Glutamatergic neuron (in vitro differentiated cells): ENCODE results near the gene PGAP6. TPM values are rescaled to one million over a fixed set of nuclear protein-coding genes. Genes with fewer than 3 reads are reported as not detected.

ENCODE experiments used
- DNase-seq: peaks from one replicate; pipeline ENCODE4 v3.0.0; 2022
- H3K27ac Mint-ChIP-seq: one replicate; pipeline ENCODE4 v1.8.0; 2020; ENCODE audit warnings: mild to moderate bottlenecking, mixed read lengths, inconsistent platforms; ENCODE audit not compliant: unreplicated experiment
- H3K27me3 Mint-ChIP-seq: one replicate; pipeline ENCODE4 v1.8.0; 2020; ENCODE audit warnings: mild to moderate bottlenecking, moderate library complexity, mixed read lengths, inconsistent platforms; ENCODE audit not compliant: unreplicated experiment
- H3K36me3 Mint-ChIP-seq: one replicate; pipeline ENCODE4 v1.8.0; 2020; ENCODE audit warnings: mild to moderate bottlenecking, mixed read lengths, inconsistent platforms; ENCODE audit not compliant: unreplicated experiment
- H3K4me1 Mint-ChIP-seq: one replicate; pipeline ENCODE4 v1.8.0; 2020; ENCODE audit warnings: mild to moderate bottlenecking, low read depth, mixed read lengths, inconsistent platforms; ENCODE audit not compliant: unreplicated experiment
- H3K4me3 Mint-ChIP-seq: one replicate; pipeline ENCODE4 v1.8.0; 2020; ENCODE audit warnings: mild to moderate bottlenecking, mixed read lengths, inconsistent platforms; ENCODE audit not compliant: unreplicated experiment
- H3K9me3 Mint-ChIP-seq: one replicate; pipeline ENCODE4 v1.8.0; 2020; ENCODE audit warnings: mild to moderate bottlenecking, moderate library complexity, mixed read lengths, inconsistent platforms; ENCODE audit not compliant: unreplicated experiment
- total RNA-seq: library from RNA; stranded (reverse); fragmentation: NEBNext Ultra II Directional; extraction: Animal tissue kit (Norgen Biotek cat#: 25700); gene quantifications from one replicate; pipeline ENCODE4 v1.2.1, GENCODE V29; 2021; ENCODE audit not compliant: unreplicated experiment
- TF ChIP-seq, protein P1 (sequence below): fragments of 200-600 bp; sonication (generic); IDR thresholded peaks from one replicate; pipeline ENCODE4 v1.5.0; 2021; ENCODE audit not compliant: partially characterized antibody, unreplicated experiment

The PGAP6 gene
- total RNA-seq, 1 donor from 2014 or later = 54.5 TPM

DNA sequence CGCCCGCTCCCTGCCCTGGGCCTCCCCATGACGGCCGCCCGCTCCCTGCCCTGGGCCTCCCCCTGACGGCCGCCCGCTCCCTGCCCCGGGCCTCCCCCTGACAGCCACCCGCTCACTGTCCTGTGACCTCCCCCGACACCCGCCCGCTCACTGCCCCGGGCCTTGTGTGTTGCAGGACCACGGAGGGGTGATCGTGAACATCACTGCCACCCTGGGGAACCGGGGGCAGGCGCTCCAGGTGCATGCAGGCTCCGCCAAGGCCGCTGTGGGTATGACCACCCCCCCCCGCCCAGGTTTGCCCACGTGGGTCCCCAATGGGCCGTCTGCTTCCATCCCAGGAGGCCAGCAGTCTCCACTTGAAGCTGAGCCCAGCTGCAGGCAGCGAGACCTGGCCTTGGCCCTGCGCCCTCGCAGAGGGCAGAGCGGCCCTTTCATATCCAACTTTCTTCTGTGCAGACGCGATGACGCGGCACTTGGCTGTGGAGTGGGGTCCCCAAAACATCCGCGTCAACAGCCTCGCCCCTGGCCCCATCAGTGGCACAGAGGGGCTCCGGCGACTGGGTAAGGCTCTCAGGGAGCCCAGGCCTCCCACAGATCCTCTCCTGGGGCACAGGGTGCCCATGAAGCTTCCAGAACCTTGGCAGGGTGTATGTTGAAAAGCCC, 28.9 kb upstream of the PGAP6 start:
- Mint-ChIP-seq H3K36me3 (no peaks in the 10 kb centered on the region), H3K4me3 (no peak overlapping the region), H3K4me1 (peaks cover 5% of the 10 kb centered on the region), H3K27ac (no peak overlapping the region), H3K9me3 (peaks cover 3% of the 10 kb centered on the region), H3K27me3 (no peaks in the 10 kb centered on the region)
- no peak for DNase-seq
- TF ChIP-seq, protein P1, sequence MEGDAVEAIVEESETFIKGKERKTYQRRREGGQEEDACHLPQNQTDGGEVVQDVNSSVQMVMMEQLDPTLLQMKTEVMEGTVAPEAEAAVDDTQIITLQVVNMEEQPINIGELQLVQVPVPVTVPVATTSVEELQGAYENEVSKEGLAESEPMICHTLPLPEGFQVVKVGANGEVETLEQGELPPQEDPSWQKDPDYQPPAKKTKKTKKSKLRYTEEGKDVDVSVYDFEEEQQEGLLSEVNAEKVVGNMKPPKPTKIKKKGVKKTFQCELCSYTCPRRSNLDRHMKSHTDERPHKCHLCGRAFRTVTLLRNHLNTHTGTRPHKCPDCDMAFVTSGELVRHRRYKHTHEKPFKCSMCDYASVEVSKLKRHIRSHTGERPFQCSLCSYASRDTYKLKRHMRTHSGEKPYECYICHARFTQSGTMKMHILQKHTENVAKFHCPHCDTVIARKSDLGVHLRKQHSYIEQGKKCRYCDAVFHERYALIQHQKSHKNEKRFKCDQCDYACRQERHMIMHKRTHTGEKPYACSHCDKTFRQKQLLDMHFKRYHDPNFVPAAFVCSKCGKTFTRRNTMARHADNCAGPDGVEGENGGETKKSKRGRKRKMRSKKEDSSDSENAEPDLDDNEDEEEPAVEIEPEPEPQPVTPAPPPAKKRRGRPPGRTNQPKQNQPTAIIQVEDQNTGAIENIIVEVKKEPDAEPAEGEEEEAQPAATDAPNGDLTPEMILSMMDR = no peak

DNA sequence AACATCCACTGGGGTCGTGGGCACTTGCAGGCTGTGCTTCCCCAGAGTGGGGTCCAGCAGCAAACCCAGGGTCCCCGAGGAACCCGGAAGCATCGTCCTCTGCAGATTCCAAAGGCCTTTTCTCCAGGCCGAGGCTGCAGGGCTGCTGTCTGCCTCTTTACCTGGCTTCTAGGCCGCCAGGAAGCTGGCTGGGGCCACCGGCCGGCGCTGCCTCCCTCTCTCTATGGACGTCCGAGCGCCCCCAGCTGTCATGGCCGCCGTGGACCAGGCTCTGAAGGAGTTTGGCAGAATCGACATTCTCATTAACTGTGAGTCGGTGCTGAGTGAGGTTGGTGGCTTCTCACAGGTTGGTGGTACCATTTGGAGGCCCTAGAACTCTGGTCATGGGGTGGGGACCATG, 25.5 kb upstream of the PGAP6 start:
- H3K36me3 Mint-ChIP-seq = no peaks in the 10 kb centered on the region
- DNase-seq = no peak
- H3K4me1 Mint-ChIP-seq = peaks cover 5% of the 10 kb centered on the region
- H3K27me3 Mint-ChIP-seq = no peaks in the 10 kb centered on the region
- no peak overlapping the region for H3K4me3 Mint-ChIP-seq
- TF ChIP-seq, protein P1 = no peak
- H3K9me3 Mint-ChIP-seq = peaks cover 3% of the 10 kb centered on the region
- no peak overlapping the region for H3K27ac Mint-ChIP-seq

DNA sequence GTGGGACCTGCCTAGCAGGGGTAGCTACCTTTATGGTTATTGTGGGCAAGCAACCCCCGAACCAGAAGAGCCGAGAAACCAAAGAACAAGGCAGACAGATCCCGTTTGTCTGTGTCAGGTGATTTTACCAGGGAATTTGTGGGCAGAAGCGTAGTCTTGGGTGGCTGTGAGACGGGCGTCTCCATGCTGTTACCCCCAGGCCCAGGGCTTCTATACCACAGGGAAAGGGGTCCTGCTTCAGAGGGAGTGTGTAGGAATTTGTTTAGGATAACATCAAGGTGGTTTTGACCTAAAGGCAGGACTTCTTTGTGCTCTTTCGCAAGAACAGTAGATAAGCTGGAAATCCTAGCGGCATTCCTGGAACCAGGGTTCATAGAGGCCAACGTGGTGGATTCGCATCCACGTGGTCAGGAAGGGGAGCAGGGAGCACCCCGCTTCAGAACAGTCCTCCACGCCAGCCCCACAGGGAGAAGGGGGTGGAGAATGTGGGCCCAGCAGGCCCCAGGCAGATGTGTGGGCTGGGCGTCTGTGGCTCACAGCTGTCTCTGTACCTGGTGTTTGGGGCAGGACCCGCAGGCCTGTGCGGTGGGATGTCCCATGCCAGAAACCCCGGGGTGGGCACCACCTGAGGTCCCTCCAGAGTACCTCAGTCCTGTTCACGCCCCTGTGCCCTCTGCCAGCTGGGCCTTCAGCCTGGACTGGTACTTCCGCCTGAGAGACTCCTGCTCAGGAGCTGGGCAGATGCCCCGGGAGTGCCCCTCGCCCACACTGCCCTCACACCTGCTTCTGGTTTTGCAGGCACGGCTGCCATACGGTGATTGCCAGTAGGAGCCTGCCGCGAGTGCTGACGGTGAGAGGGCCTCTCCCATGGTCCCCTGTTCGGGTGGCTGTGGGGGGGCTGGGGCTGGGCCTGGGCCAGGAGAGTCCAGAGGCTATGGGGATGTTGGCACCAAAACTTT, 24.0 kb upstream of the PGAP6 start:
- TF ChIP-seq, protein P1 = no peak
- H3K4me3 Mint-ChIP-seq = no peak overlapping the region
- H3K4me1 Mint-ChIP-seq = peaks cover 5% of the 10 kb centered on the region
- no peak overlapping the region for H3K27ac Mint-ChIP-seq
- H3K9me3 Mint-ChIP-seq = peaks cover 6% of the 10 kb centered on the region
- H3K27me3 Mint-ChIP-seq = no peaks in the 10 kb centered on the region
- H3K36me3 Mint-ChIP-seq = no peaks in the 10 kb centered on the region
- DNase-seq = no peak

DNA sequence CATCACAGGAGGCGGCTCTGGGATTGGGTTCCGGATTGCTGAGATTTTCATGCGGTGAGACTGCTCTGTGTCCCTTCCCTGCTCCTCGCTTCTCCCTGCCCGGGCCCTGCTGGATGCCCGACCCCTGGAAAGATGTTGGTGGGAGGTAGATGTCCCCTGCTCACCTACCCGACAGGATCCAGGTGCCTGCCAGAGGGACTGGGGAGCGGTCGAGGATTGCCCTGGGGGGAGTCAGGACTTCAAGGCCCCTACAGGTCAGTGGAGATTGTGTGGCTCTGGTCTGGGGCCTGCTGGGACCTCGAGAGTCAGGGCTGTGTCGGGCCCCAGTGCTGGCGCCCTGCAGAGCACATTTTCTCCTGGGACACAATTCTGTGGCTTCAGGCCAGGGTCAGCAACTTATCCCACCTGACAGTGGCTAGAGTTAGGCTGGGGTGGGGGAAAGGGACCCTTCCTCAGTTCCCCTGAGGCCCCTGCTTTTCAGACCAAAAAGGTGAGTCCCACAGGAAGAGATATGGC, 23.3 kb upstream of the PGAP6 start:
- TF ChIP-seq, protein P1 = no peak
- Mint-ChIP-seq H3K9me3 (peaks cover 8% of the 10 kb centered on the region), H3K36me3 (no peaks in the 10 kb centered on the region), H3K27me3 (peaks cover 4% of the 10 kb centered on the region), H3K4me3 (no peak overlapping the region), H3K4me1 (peaks cover 10% of the 10 kb centered on the region), H3K27ac (no peak overlapping the region)
- DNase-seq = no peak
